Measurements from ENCODE around the gene MAGI2.

- TF ChIP-seq POLR2A (IDR thresholded peaks at IDR 0.05; ENCODE audit: low read depth, low read length) (no peak), TAF1 (IDR thresholded peaks at IDR 0.05; ENCODE audit: low read depth, low read length) (no peak)
Measured at GRCh38 chr7:77989981-77990566, 1463.4 kb downstream of the MAGI2 start.

All from GM12891 (cell line).